PC-3 (cell line): ENCODE measurements around the gene ASCC3. TPM values are rescaled to one million over a fixed set of nuclear protein-coding genes. Genes with fewer than 3 reads are reported as not detected.

ENCODE experiments used
- ATAC-seq: fragments of 200-7000 bp; cut with Tn5 transposase; 2 replicates; pipeline ENCODE4 v1.9.1; 2020; ENCODE audit warnings: mild to moderate bottlenecking, moderate library complexity
- BruUV-seq: library from RNA; stranded (reverse); fragments of 400-500 nt; replicated peaks from 2 replicates; lab custom pipeline; 2021; lab: Mats Ljungman, UMichigan
- CTCF ChIA-PET: fragments of 300-600 bp; sonication (Branson Sonifier 250); formaldehyde crosslinking; loops from one replicate; lab custom pipeline; 2022; ENCODE audit warnings: antibody characterized with exemption; lab: Charles Lee
- POLR2A ChIA-PET: fragments of 300-600 bp; sonication (Branson Sonifier 250); formaldehyde crosslinking; loops from one replicate; lab custom pipeline; 2022; ENCODE audit warnings: antibody characterized with exemption; ENCODE audit not compliant: unreplicated experiment; lab: Charles Lee
- DNase-seq: peaks from one replicate; pipeline ENCODE4 v3.0.0-alpha.2; 2015
- H2AFZ ChIP-seq: fragments of 300-600 bp; sonication (generic); 2 replicates; pipeline ENCODE4 v1.6.0; 2016; ENCODE audit warnings: antibody characterized with exemption, low read length
- H3F3A ChIP-seq: fragments of 300-600 bp; sonication (generic); one replicate; pipeline ENCODE4 v1.6.0; 2017; ENCODE audit warnings: antibody characterized with exemption, low read length, control low read depth, mild to moderate bottlenecking; ENCODE audit not compliant: unreplicated experiment
- H3K27ac ChIP-seq: fragments of 300-600 bp; sonication (generic); 2 replicates; pipeline ENCODE4 v1.5.1; 2016; ENCODE audit warnings: mild to moderate bottlenecking, low read length
- H3K27me3 ChIP-seq: fragments of 300-600 bp; sonication (generic); 2 replicates; pipeline ENCODE4 v1.6.1; 2016; ENCODE audit warnings: low read length, mixed read lengths
- H3K36me3 ChIP-seq: fragments of 300-600 bp; sonication (generic); 2 replicates; pipeline ENCODE4 v1.6.1; 2016; ENCODE audit warnings: low read depth, mixed run types, low read length, mixed read lengths
- H3K4me1 ChIP-seq: fragments of 300-600 bp; sonication (generic); 2 replicates; pipeline ENCODE4 v1.5.1; 2016; ENCODE audit warnings: low read length; ENCODE audit not compliant: insufficient read depth
- H3K4me2 ChIP-seq: fragments of 300-600 bp; sonication (generic); 2 replicates; pipeline ENCODE4 v1.6.0; 2016; ENCODE audit warnings: low read length
- H3K4me3 ChIP-seq: fragments of 300-600 bp; sonication (generic); 2 replicates; pipeline ENCODE4 v1.5.1; 2016; ENCODE audit warnings: mild to moderate bottlenecking, low read length, mixed read lengths
- H3K79me2 ChIP-seq: fragments of 300-600 bp; sonication (generic); 2 replicates; pipeline ENCODE4 v1.6.1; 2017; ENCODE audit warnings: low read length, mixed read lengths
- H3K9ac ChIP-seq: fragments of 300-600 bp; sonication (generic); 2 replicates; pipeline ENCODE4 v1.6.0; 2016; ENCODE audit warnings: mild to moderate bottlenecking, low read length
- H3K9me2 ChIP-seq: fragments of 300-600 bp; sonication (generic); replicated peaks from 2 replicates; pipeline ENCODE4 v1.6.1; 2016; ENCODE audit warnings: mixed run types, low read length, mixed read lengths
- H3K9me3 ChIP-seq: fragments of 300-600 bp; sonication (generic); 2 replicates; pipeline ENCODE4 v1.6.1; 2016; ENCODE audit warnings: low read length, mixed read lengths
- H4K20me1 ChIP-seq: fragments of 300-600 bp; sonication (generic); 2 replicates; pipeline ENCODE4 v1.6.1; 2016; ENCODE audit warnings: low read length, mixed read lengths
- EZH2 ChIP-seq: fragments of 300-600 bp; sonication (generic); IDR thresholded peaks from one replicate; pipeline ENCODE4 v1.6.1; 2017; ENCODE audit warnings: antibody characterized with exemption, mild to moderate bottlenecking, low read length; ENCODE audit not compliant: unreplicated experiment
- EZH2phosphoT487 ChIP-seq: fragments of 300-600 bp; sonication (generic); IDR thresholded peaks from 2 replicates; pipeline ENCODE4 v1.6.1; 2018; ENCODE audit warnings: mild to moderate bottlenecking, antibody characterized with exemption, low read length, borderline replicate concordance
- intact Hi-C: fragments of 100-400 bp; cut with micrococcal nuclease; formaldehyde crosslinking; loops from 2 replicates; pipeline ENCODE4 v1.9.0; 2023
- total RNA-seq: library from RNA; depleted of rRNA; stranded (reverse); fragments of >200 nt; gene quantifications from 2 replicates; pipeline ENCODE4 v1.2.3, GENCODE V29; 2014
- TF ChIP-seq, protein P1 (sequence below): fragments of 300-600 bp; sonication (generic); conservative IDR thresholded peaks from 2 replicates; pipeline ENCODE4 v1.5.1; 2017; ENCODE audit warnings: antibody characterized with exemption, low read depth, mild to moderate bottlenecking, low read length

Gene ASCC3
- total RNA-seq, 1 experiment from 2014 or later, result 27.7 TPM

DNA sequence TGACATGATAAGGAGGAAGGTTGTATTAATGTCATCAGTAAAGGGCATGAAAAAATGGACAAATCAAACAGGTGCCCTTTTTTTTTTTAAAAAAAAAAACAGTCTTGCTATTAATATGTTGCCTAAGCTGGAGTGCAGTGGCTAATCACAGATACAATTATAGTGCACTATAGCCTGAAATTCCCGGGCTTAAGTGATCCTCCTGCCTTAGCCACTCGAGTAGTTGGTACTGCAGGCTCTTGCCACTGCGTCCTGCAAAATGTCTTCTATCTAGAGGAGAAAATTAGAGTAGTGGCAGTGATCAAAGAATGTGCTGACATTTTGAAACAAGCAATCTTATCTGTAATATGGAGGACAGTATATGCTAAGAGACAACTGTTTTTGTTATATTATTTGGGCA lies 127.7 kb downstream of the ASCC3 start:
- POLR2A ChIA-PET, result no interaction called here
- intact Hi-C loops, result no loop called here

DNA sequence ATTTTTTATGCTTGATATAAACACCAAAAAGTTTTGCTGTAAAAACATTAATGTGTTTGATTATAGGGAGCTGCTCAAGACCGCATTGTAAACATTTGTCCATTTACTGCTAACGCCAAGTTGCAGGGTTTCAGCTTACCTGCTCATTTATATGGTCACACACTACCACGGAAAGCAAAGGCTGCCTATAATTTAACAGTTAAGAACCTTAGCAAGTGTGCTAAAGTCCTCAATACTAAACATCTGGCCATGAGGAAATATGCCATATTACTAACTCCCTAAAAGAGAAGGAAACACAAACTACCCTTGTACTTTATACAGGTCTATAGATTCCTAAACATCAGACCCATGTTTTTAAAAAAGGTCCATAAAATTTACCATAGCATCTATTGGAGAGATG lies 129.5 kb downstream of the ASCC3 start:
- Histone ChIP-seq H3K4me1 (no peaks in the 10 kb centered on the region), H3K79me2 (no peaks in the 10 kb centered on the region), H3K9ac (no peak overlapping the region), H3K36me3 (no peaks in the 10 kb centered on the region), H3F3A (no peaks in the 10 kb centered on the region), H3K4me3 (no peak overlapping the region), H3K9me2 (no peaks in the 10 kb centered on the region), H3K4me2 (no peak overlapping the region), H4K20me1 (no peaks in the 10 kb centered on the region), H2AFZ (no peak overlapping the region), H3K27me3 (no peaks in the 10 kb centered on the region), H3K9me3 (no peaks in the 10 kb centered on the region), H3K27ac (no peak overlapping the region)
- ChIA-PET CTCF (no interaction called here), POLR2A (no interaction called here)
- intact Hi-C loops, result no loop called here
- TF ChIP-seq, protein P1, sequence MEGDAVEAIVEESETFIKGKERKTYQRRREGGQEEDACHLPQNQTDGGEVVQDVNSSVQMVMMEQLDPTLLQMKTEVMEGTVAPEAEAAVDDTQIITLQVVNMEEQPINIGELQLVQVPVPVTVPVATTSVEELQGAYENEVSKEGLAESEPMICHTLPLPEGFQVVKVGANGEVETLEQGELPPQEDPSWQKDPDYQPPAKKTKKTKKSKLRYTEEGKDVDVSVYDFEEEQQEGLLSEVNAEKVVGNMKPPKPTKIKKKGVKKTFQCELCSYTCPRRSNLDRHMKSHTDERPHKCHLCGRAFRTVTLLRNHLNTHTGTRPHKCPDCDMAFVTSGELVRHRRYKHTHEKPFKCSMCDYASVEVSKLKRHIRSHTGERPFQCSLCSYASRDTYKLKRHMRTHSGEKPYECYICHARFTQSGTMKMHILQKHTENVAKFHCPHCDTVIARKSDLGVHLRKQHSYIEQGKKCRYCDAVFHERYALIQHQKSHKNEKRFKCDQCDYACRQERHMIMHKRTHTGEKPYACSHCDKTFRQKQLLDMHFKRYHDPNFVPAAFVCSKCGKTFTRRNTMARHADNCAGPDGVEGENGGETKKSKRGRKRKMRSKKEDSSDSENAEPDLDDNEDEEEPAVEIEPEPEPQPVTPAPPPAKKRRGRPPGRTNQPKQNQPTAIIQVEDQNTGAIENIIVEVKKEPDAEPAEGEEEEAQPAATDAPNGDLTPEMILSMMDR, result no peak
- TF ChIP-seq EZH2 (no peak), EZH2phosphoT487 (no peak)
- DNase-seq (no peak), ATAC-seq (no peak)
- BruUV-seq, result no TSS peak

More for the DNA sequence above, 127.7 kb downstream of the ASCC3 start:
- Histone ChIP-seq H3K4me1 (no peaks in the 10 kb centered on the region), H3K9ac (no peak overlapping the region), H3K4me2 (no peak overlapping the region), H3F3A (no peaks in the 10 kb centered on the region), H3K27ac (no peak overlapping the region), H3K27me3 (no peaks in the 10 kb centered on the region), H3K4me3 (no peak overlapping the region), H3K9me2 (no peaks in the 10 kb centered on the region), H2AFZ (no peak overlapping the region), H4K20me1 (no peaks in the 10 kb centered on the region), H3K9me3 (no peaks in the 10 kb centered on the region), H3K36me3 (no peaks in the 10 kb centered on the region), H3K79me2 (no peaks in the 10 kb centered on the region)
- TF ChIP-seq EZH2 (no peak), EZH2phosphoT487 (no peak)
- CTCF ChIA-PET, result no interaction called here
- ATAC-seq (no peak), DNase-seq (no peak)
- no TSS peak for BruUV-seq

DNA sequence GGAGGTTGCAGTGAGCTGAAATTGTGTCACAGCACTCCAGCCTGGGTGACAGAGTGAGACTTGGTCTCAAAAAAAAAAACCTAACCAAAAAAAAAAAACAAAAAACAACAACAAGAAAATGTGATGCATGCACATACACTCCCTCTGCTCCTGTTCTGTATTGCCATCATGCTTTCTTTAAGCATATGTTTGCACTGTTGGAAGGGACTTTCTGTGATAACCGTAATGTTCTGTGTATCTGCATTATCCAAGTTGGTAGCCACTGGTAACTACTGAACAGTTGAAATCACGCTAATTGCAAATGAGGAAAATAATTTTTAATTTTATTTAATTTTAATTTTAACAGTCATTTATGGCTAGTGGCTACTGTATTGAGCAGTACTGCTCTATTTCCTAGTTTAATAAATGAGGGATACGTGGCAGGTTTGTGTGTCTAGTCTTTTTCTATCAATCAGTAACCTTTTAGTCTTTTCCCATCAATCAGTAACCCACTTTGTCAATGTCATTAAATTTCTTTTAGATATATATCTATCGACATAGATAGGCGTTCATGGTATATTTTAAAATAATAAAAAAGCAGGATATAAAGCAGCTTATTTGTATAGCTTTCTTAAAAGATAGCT lies 135.6 kb downstream of the ASCC3 start:
- intact Hi-C loops, result no loop called here
- CTCF ChIA-PET, result no interaction called here

More for the DNA sequence above, 135.6 kb downstream of the ASCC3 start:
- TF ChIP-seq EZH2phosphoT487, result no peak
- TF ChIP-seq, protein P1, result no peak
- TF ChIP-seq EZH2, result no peak
- H3K27me3 ChIP-seq, result no peaks in the 10 kb centered on the region
- no peak overlapping the region for H3K27ac ChIP-seq
- no peak for DNase-seq
- no peak overlapping the region for H2AFZ ChIP-seq
- peaks cover 7% of the 10 kb centered on the region; the same call in 1 of the 2 replicates for H3K36me3 ChIP-seq
- H3K4me1 ChIP-seq, result no peaks in the 10 kb centered on the region
- no peaks in the 10 kb centered on the region for H3K9me3 ChIP-seq
- H3K4me3 ChIP-seq, result no peak overlapping the region
- H3K9me2 ChIP-seq, result no peaks in the 10 kb centered on the region
- no peak overlapping the region for H3K9ac ChIP-seq
- no peaks in the 10 kb centered on the region for H3K79me2 ChIP-seq
- no TSS peak for BruUV-seq
- no peaks in the 10 kb centered on the region for H4K20me1 ChIP-seq
- ATAC-seq, result no peak
- POLR2A ChIA-PET, result no interaction called here
- H3F3A ChIP-seq, result no peaks in the 10 kb centered on the region
- no peak overlapping the region for H3K4me2 ChIP-seq
